Mucosa of descending colon (tissue), 3 donors: ENCODE measurements around the gene ZBTB48. TPM values are rescaled to one million over a fixed set of nuclear protein-coding genes. Genes with fewer than 3 reads are reported as not detected.

Experiments
- ATAC-seq: fragments of 200-7000 bp; cut with Tn5 transposase; one replicate; pipeline ENCODE4 v1.9.1; 2020; ENCODE audit warnings: mild to moderate bottlenecking, moderate library complexity
- DNase-seq, 3 donors: peaks; one replicate each; pipeline ENCODE4 v3.0.0-alpha.2; 2020
- H3K36me3 ChIP-seq: fragments of 200-600 bp; one replicate; pipeline ENCODE4 v1.8.0; 2021; ENCODE audit warnings: low read depth, mild to moderate bottlenecking
- H3K4me1 ChIP-seq: fragments of 200-600 bp; one replicate; pipeline ENCODE4 v1.8.0; 2021; ENCODE audit warnings: low read depth, mild to moderate bottlenecking
- H3K4me3 ChIP-seq: fragments of 200-600 bp; one replicate; pipeline ENCODE4 v1.8.0; 2021; ENCODE audit warnings: mild to moderate bottlenecking
- H3K9me3 ChIP-seq: fragments of 200-600 bp; one replicate; pipeline ENCODE4 v1.8.0; 2021; ENCODE audit warnings: mild to moderate bottlenecking
- intact Hi-C, 2 donors: fragments of 100-400 bp; cut with DNase I in 1 of 2; cut with micrococcal nuclease in 1 of 2; formaldehyde crosslinking; loops; one replicate each; pipeline versions ENCODE4 v1.11.0 to v1.11.1; 2022; cut with DNase I, micrococcal nuclease
- total RNA-seq, 3 donors: library from RNA; stranded (reverse); fragmentation: NEBNext Ultra II Directional in 2 of 3; extraction: Animal tissue kit (Norgen Biotek cat#: 25700) in 2 of 3; gene quantifications; one replicate each; pipeline versions ENCODE4 v1.2.1 to v1.2.4, GENCODE V29; 2021 to 2023
- TF ChIP-seq, protein P1 (sequence below): fragments of 200-600 bp; IDR thresholded peaks from one replicate; pipeline ENCODE4 v1.8.0; 2022; ENCODE audit warnings: antibody characterized with exemption, mild to moderate bottlenecking
- donor health status: DM: no; HTN: no; CAD: no; lungs with moderate emphysema.
- donor health status: DM: no; HTN: no; CAD: no.
- donor health status: DM: no; HTN: yes; CAD: no.

Gene ZBTB48
- total RNA-seq, 3 donors from 2014 or later = 36.8 to 53.9 (median 42.3) TPM

DNA sequence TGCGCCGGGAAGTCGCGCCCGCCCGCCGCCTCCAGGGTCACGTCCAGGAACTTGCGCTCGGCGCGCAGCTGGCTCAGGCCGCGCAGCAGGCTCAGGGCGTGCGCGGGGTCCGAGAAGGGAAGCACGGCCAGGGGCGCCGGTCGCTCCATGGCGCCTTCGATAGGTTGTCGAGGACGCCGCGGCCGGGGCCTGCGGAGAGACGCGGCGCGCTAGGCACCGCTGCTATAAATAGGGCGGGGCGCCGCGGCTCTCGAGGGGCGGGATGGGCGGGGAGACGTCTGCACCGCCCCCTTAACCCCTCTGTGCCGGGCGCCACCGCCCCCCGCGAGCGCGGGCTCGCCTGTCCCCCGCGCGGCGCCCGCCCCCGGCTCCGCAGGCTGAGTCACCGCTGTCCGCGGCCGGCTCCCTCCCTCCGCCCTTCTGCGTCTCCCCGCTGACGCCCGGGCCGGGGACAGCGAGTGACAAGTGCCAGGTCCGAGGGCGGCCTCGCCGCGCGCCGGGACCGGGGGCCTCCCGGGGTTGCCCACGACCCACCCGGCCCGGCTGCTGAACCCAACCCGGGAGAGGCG, 23.0 kb downstream of the ZBTB48 start, which contains the start of gene KLHL21:
Gene KLHL21, minus strand, starts transcription at position 201 of the 569 bp plus-strand sequence. Its CDS starts 52 bp downstream, at position 149.
- intact Hi-C loops = no loop called here
- DNase-seq = peak; percentile 84 to 92 (median 90)
- TF ChIP-seq, protein P1, sequence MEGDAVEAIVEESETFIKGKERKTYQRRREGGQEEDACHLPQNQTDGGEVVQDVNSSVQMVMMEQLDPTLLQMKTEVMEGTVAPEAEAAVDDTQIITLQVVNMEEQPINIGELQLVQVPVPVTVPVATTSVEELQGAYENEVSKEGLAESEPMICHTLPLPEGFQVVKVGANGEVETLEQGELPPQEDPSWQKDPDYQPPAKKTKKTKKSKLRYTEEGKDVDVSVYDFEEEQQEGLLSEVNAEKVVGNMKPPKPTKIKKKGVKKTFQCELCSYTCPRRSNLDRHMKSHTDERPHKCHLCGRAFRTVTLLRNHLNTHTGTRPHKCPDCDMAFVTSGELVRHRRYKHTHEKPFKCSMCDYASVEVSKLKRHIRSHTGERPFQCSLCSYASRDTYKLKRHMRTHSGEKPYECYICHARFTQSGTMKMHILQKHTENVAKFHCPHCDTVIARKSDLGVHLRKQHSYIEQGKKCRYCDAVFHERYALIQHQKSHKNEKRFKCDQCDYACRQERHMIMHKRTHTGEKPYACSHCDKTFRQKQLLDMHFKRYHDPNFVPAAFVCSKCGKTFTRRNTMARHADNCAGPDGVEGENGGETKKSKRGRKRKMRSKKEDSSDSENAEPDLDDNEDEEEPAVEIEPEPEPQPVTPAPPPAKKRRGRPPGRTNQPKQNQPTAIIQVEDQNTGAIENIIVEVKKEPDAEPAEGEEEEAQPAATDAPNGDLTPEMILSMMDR = no peak
- no peaks in the 10 kb centered on the region for H3K9me3 ChIP-seq
- H3K4me3 ChIP-seq = peak within 1 kb of the TSS; percentile 80
- peak; percentile 82 for ATAC-seq
- H3K36me3 ChIP-seq = no peaks in the 10 kb centered on the region
- H3K4me1 ChIP-seq = peaks cover 17% of the 10 kb centered on the region

DNA sequence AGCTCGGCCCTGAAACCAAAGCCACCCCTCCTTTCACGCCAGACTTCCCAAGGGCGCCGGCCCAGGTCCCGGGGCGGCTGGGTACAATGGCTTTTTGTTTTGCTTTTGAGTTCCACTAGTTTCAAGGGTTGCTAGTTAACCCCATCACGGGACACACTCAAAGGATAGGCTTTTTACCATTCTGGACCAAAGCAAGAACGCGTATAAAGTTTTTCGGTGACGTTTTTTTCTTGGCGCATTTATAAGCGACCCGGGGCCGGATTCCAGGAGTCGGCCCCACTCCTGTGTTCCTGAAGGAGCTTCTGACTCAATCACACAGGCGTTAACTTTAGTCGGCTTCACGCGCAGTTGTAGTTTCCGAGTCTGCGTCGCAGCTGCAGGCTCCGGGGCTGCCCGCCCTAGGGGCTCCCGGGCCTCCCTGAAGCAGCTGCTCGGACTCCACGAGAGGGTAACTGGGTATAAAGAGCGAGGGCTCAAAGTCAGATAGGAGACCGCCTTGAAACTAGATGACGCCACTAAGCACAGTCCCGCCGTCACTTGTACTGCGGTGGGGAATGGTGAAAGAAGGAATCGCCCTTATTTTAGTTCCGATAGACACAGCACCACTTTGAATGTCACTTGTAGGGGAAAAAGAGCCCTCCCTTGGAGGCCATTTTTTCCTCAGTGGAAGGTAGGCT, 23.6 kb downstream of the ZBTB48 start:
- DNase-seq = peak in 2 of 3 donors; percentile 74 to 76
- peaks cover 17% of the 10 kb centered on the region for H3K4me1 ChIP-seq
- peak; percentile 41 for ATAC-seq

DNA sequence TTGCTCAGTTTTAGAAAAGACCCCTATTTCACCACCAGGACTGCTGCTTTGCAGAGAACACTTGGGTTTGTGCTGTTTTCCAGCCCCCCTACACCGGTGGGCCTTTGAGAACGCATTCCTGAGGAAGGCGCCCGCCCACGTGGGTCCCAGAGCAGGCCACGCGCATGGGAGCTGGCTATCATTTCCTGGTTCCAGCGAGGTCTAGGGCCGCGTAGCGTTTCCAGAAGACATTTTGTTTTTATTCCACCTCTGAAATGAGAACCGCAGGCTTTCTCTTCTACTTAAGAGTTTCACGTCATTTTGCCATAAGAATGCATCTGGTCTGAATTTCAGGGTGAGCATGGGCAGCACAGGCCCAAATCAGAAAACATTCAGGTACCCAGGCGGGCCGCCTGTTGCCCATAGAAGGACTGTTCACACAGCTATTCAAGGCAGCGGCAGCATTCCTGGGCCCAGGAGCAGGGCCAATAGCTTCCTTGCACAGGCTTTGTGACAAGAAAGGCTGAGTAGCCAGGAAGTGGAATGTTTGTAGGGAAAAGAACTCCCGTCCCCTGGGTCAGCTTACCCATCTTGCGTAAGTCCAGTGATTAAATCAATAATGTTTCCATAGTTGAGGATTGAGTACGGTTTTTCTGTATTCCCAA, 24.2 kb downstream of the ZBTB48 start:
- DNase-seq (peak; percentile 49 to 69 (median 60)), ATAC-seq (no peak)
- Histone ChIP-seq H3K9me3 (no peaks in the 10 kb centered on the region), H3K36me3 (no peaks in the 10 kb centered on the region), H3K4me1 (peaks cover 16% of the 10 kb centered on the region), H3K4me3 (no peak overlapping the region)
- intact Hi-C loops = no loop called here
- TF ChIP-seq, protein P1 = no peak

More for the DNA sequence above, 23.6 kb downstream of the ZBTB48 start:
- no peaks in the 10 kb centered on the region for H3K36me3 ChIP-seq
- TF ChIP-seq, protein P1 = no peak
- intact Hi-C loops = no loop called here
- peak overlapping the region; percentile 80 for H3K4me3 ChIP-seq
- no peaks in the 10 kb centered on the region for H3K9me3 ChIP-seq

DNA sequence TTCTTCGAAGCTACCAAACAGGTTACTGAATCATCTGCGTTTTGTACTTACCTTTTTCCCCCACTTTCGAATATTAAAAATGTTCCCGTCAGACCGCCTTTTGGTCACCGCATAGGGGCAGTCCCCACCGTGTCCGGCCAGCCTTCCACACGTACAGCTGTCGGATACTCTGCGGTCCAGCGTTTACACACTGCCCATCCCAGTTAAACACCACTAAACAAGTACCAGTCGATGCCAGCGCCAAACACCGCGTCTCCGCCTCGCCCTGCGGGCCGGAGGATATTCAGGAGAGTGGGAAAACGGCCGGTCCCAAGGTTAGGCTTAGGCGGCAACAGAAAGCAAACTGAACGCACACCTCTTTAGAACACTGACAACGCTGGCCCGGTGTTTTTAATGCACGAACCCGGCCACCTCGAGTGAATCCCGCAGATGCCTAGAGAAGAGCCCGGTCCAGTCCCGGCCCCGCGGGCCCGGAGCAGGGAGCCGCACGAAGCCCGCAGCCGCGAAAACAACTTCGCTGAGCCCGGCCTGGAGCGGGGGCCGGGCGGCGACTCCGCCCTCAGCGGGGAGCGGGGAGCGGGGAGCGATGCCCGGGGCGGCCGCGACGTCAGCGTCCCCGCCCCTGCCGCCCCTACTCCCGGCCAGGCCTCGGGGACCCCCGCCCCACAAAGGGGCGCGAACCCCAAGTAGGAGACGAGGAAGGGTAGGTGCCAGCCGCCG, 33.0 kb downstream of the ZBTB48 start:
- ATAC-seq = peak; percentile 52
- peaks cover 8% of the 10 kb centered on the region for H3K4me1 ChIP-seq
- no peaks in the 10 kb centered on the region for H3K36me3 ChIP-seq
- TF ChIP-seq, protein P1 = no peak
- intact Hi-C loops = no loop called here
- H3K9me3 ChIP-seq = no peaks in the 10 kb centered on the region
- peak overlapping the region; percentile 32 for H3K4me3 ChIP-seq
- DNase-seq = peak; percentile 64 to 80 (median 79)

DNA sequence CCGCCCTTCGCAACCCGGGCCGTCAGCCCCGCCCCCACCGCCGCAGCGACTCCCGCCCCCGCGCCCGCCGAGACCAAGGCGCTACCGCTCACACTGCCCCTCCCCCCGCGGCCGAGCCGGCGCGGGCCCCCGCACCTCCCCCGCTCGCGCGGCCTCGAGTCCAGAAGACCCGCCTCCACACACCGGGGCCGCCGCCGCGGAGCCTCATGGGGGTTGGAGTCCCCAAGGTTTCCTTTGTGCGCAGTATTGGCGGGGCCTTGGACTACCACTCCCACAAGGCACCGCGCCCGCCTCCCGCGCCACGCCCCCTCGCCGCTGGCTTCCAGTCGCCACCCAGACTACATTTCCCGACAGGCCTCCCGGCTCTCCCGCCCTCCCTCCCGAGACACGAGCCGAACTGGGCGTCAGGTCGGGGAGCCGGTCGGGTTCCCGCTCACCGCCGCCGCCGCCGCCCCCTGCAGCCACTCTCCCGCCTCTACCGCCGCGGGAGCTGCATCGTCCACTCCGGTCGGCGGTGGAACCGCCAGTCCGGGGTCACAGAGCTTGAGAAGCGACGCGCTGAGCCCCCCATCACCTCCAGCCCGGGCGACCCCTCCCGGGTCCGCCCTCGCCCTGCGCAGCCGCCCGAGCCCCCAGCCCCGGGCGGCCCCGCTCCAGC, 33.7 kb downstream of the ZBTB48 start, which contains the start of gene PHF13:
Gene PHF13, plus strand, starts transcription at position 371 of the 658 bp plus-strand sequence. CDS start 336 bp downstream, outside the sequence.
- intact Hi-C loops = no loop called here
- H3K4me3 ChIP-seq = peak within 1 kb of the TSS; percentile 86

More for the DNA sequence above, 33.7 kb downstream of the ZBTB48 start, which contains the start of gene PHF13:
- Histone ChIP-seq H3K4me1 (peaks cover 8% of the 10 kb centered on the region), H3K9me3 (no peaks in the 10 kb centered on the region), H3K36me3 (no peaks in the 10 kb centered on the region)
- TF ChIP-seq, protein P1 = no peak
- DNase-seq (peak; percentile 100), ATAC-seq (peak; percentile 96)
